RWPE2 (cell line): ENCODE results near the gene FLYWCH1.
"Not testable (repeated sequence)": the region's sequence is repeated elsewhere in the genome, so short reads cannot be mapped to it uniquely, and the experiment has no call there.

Experiments
- ATAC-seq: fragments of 200-7000 bp; cut with Tn5 transposase; 3 replicates; pipeline ENCODE4 v1.9.1; 2021; ENCODE audit warnings: low read depth
- DNase-seq: peaks from one replicate; pipeline ENCODE4 v3.0.0-alpha.2; 2020; ENCODE audit warnings: low spot score
- H3K27ac ChIP-seq: fragments of 450-650 bp; 2 replicates; pipeline ENCODE4 v1.5.1; 2017; ENCODE audit warnings: mild to moderate bottlenecking; ENCODE audit not compliant: poor library complexity, severe bottlenecking
- H3K27me3 ChIP-seq: fragments of 250-450 bp; sonication (Bioruptor Pico); 2 replicates; pipeline ENCODE4 v1.5.1; 2021; ENCODE audit warnings: mild to moderate bottlenecking, moderate library complexity; ENCODE audit not compliant: insufficient read depth, poor library complexity, severe bottlenecking
- H3K36me3 ChIP-seq: fragments of 250-450 bp; sonication (Bioruptor Pico); 2 replicates; pipeline ENCODE4 v1.5.1; 2020; ENCODE audit warnings: low read depth, mild to moderate bottlenecking, moderate library complexity
- H3K4me1 ChIP-seq: fragments of 250-450 bp; sonication (Bioruptor Pico); 2 replicates; pipeline ENCODE4 v1.5.1; 2021; ENCODE audit warnings: mild to moderate bottlenecking, moderate library complexity; ENCODE audit not compliant: insufficient read depth, poor library complexity, severe bottlenecking
- H3K4me3 ChIP-seq: fragments of 250-450 bp; sonication (Bioruptor Pico); 2 replicates; pipeline ENCODE4 v1.5.1; 2021; ENCODE audit warnings: mild to moderate bottlenecking, moderate library complexity; ENCODE audit not compliant: severe bottlenecking
- H3K9me3 ChIP-seq: fragments of 250-450 bp; sonication (Bioruptor Pico); 2 replicates; pipeline ENCODE4 v1.5.1; 2021; ENCODE audit warnings: mild to moderate bottlenecking, moderate library complexity; ENCODE audit not compliant: severe bottlenecking
- CTCF ChIP-seq: fragments of 450-650 bp; IDR thresholded peaks from one replicate; pipeline ENCODE4 v1.5.1; 2017; ENCODE audit warnings: mild to moderate bottlenecking, moderate library complexity; ENCODE audit not compliant: poor library complexity, severe bottlenecking

The FLYWCH1 gene

GRCh38 chr16:2924901-2925755, 13.4 kb downstream of the FLYWCH1 start:
- Histone ChIP-seq H3K36me3 (peaks cover 34% of the 10 kb centered on the region), H3K4me1 (peaks cover 6% of the 10 kb centered on the region), H3K27ac (peak overlapping the region; percentile 12), H3K27me3 (no peaks in the 10 kb centered on the region), H3K4me3 (no peak overlapping the region), H3K9me3 (no peaks in the 10 kb centered on the region)
- ATAC-seq, result peak; percentile 75
- TF ChIP-seq CTCF, result no peak
- DNase-seq, result no peak

- H3K4me1 ChIP-seq, result peaks cover 6% of the 10 kb centered on the region
- no peaks in the 10 kb centered on the region for H3K27me3 ChIP-seq
- no peak for DNase-seq
- H3K4me3 ChIP-seq, result no peak overlapping the region
- no peak for ATAC-seq
- no peak for TF ChIP-seq CTCF
- H3K36me3 ChIP-seq, result peaks cover 35% of the 10 kb centered on the region
- H3K27ac ChIP-seq, result no peak overlapping the region
- H3K9me3 ChIP-seq, result no peaks in the 10 kb centered on the region
These were observed 14.4 kb downstream of the FLYWCH1 start for GRCh38 chr16:2925951-2926649.

- Histone ChIP-seq H3K27ac (no peak overlapping the region), H3K36me3 (peaks cover 34% of the 10 kb centered on the region), H3K27me3 (no peaks in the 10 kb centered on the region), H3K4me3 (no peak overlapping the region), H3K9me3 (no peaks in the 10 kb centered on the region), H3K4me1 (peaks cover 6% of the 10 kb centered on the region)
- no peak for TF ChIP-seq CTCF
- DNase-seq (no peak), ATAC-seq (no peak; the same call in 2 of the 3 replicates)
These were observed 14.9 kb downstream of the FLYWCH1 start for GRCh38 chr16:2926650-2926999.

GRCh38 chr16:2927010-2927646, 15.4 kb downstream of the FLYWCH1 start:
- H3K27me3 ChIP-seq, result no peaks in the 10 kb centered on the region
- no peak overlapping the region for H3K27ac ChIP-seq
- DNase-seq (no peak), ATAC-seq (peak; percentile 79)
- H3K4me3 ChIP-seq, result no peak overlapping the region
- H3K4me1 ChIP-seq, result peaks cover 6% of the 10 kb centered on the region
- no peaks in the 10 kb centered on the region for H3K9me3 ChIP-seq
- TF ChIP-seq CTCF, result peak; percentile 97
- H3K36me3 ChIP-seq, result peaks cover 31% of the 10 kb centered on the region

GRCh38 chr16:2928151-2928550, 16.4 kb downstream of the FLYWCH1 start:
- peaks cover 24% of the 10 kb centered on the region for H3K36me3 ChIP-seq
- H3K27me3 ChIP-seq, H3K9me3 ChIP-seq, DNase-seq, H3K4me1 ChIP-seq, H3K27ac ChIP-seq, ATAC-seq, H3K4me3 ChIP-seq: not testable (repeated sequence)
